ENCODE results near the gene MLXIP. TPM values are rescaled to one million over a fixed set of nuclear protein-coding genes. Genes with fewer than 3 reads are reported as not detected.

Gene MLXIP
- polyA plus RNA-seq, 2 donors: 8.2 to 18.0 TPM

- 81 to 85% methylated on average over 21 of the region's 21 CpGs for WGBS, 2 donors
- no peaks in the 10 kb centered on the region for H3K4me1 ChIP-seq (ENCODE audit: control insufficient read depth in 2 of 2, insufficient read depth in 2 of 2, low read length in 1 of 2)
- no peak overlapping the region for H3K4me3 ChIP-seq (ENCODE audit: low read depth in 1 of 2, low read length in 2 of 2)
- H3K27ac ChIP-seq (ENCODE audit: low read depth in 2 of 2, low read length in 1 of 2): no peak overlapping the region
- no peaks in the 10 kb centered on the region for H3K9me3 ChIP-seq (ENCODE audit: control insufficient read depth in 2 of 2, insufficient read depth in 1 of 2, low read depth in 1 of 2, low read length in 1 of 2)
- peaks cover 5 to 6% of the 10 kb centered on the region in 2 donors for H3K36me3 ChIP-seq (ENCODE audit: control insufficient read depth in 2 of 2, insufficient read depth in 2 of 2, low read length in 1 of 2)
- no peaks in the 10 kb centered on the region for H3K27me3 ChIP-seq (ENCODE audit: control insufficient read depth in 1 of 2, insufficient read depth in 2 of 2, low read length in 2 of 2)
Observed at GRCh38 chr12:122147514-122148290, 69.1 kb downstream of the MLXIP start.

GRCh38 chr12:122148657-122149056 lies 70.1 kb downstream of the MLXIP start:
- H3K4me1 ChIP-seq (ENCODE audit: control insufficient read depth in 2 of 2, insufficient read depth in 2 of 2, low read length in 1 of 2): no peaks in the 10 kb centered on the region
- 52 to 57% methylated on average over 6 of the region's 6 CpGs for WGBS, 2 donors
- no peaks in the 10 kb centered on the region for H3K36me3 ChIP-seq (ENCODE audit: control insufficient read depth in 2 of 2, insufficient read depth in 2 of 2, low read length in 1 of 2)
- no peak overlapping the region for H3K4me3 ChIP-seq (ENCODE audit: low read depth in 1 of 2, low read length in 2 of 2)
- H3K27me3 ChIP-seq (ENCODE audit: control insufficient read depth in 1 of 2, insufficient read depth in 2 of 2, low read length in 2 of 2): no peaks in the 10 kb centered on the region
- H3K27ac ChIP-seq (ENCODE audit: low read depth in 2 of 2, low read length in 1 of 2): no peak overlapping the region
- no peaks in the 10 kb centered on the region for H3K9me3 ChIP-seq (ENCODE audit: control insufficient read depth in 2 of 2, insufficient read depth in 1 of 2, low read depth in 1 of 2, low read length in 1 of 2)

- Histone ChIP-seq H3K27ac (ENCODE audit: low read depth in 2 of 2, low read length in 1 of 2) (no peak overlapping the region), H3K27me3 (ENCODE audit: control insufficient read depth in 1 of 2, insufficient read depth in 2 of 2, low read length in 2 of 2) (no peaks in the 10 kb centered on the region), H3K4me1 (ENCODE audit: control insufficient read depth in 2 of 2, insufficient read depth in 2 of 2, low read length in 1 of 2) (no peaks in the 10 kb centered on the region), H3K36me3 (ENCODE audit: control insufficient read depth in 2 of 2, insufficient read depth in 2 of 2, low read length in 1 of 2) (no peaks in the 10 kb centered on the region), H3K9me3 (ENCODE audit: control insufficient read depth in 2 of 2, insufficient read depth in 1 of 2, low read depth in 1 of 2, low read length in 1 of 2) (no peaks in the 10 kb centered on the region), H3K4me3 (ENCODE audit: low read depth in 1 of 2, low read length in 2 of 2) (no peak overlapping the region)
- WGBS, 2 donors: 72 to 75% methylated on average over 8 of the region's 8 CpGs
Observed at GRCh38 chr12:122150127-122150681, 71.6 kb downstream of the MLXIP start.

GRCh38 chr12:122152754-122153153 lies 74.2 kb downstream of the MLXIP start:
- 82 to 91% methylated on average over 9 of the region's 9 CpGs for WGBS, 2 donors
- Histone ChIP-seq H3K4me1 (ENCODE audit: control insufficient read depth in 2 of 2, insufficient read depth in 2 of 2, low read length in 1 of 2) (no peaks in the 10 kb centered on the region), H3K36me3 (ENCODE audit: control insufficient read depth in 2 of 2, insufficient read depth in 2 of 2, low read length in 1 of 2) (no peaks in the 10 kb centered on the region), H3K4me3 (ENCODE audit: low read depth in 1 of 2, low read length in 2 of 2) (no peak overlapping the region), H3K27me3 (ENCODE audit: control insufficient read depth in 1 of 2, insufficient read depth in 2 of 2, low read length in 2 of 2) (no peaks in the 10 kb centered on the region), H3K9me3 (ENCODE audit: control insufficient read depth in 2 of 2, insufficient read depth in 1 of 2, low read depth in 1 of 2, low read length in 1 of 2) (no peaks in the 10 kb centered on the region), H3K27ac (ENCODE audit: low read depth in 2 of 2, low read length in 1 of 2) (no peak overlapping the region)

GRCh38 chr12:122155705-122156104 lies 77.1 kb downstream of the MLXIP start:
- H3K27ac ChIP-seq (ENCODE audit: low read depth in 2 of 2, low read length in 1 of 2): no peak overlapping the region
- H3K36me3 ChIP-seq (ENCODE audit: control insufficient read depth in 2 of 2, insufficient read depth in 2 of 2, low read length in 1 of 2): no peaks in the 10 kb centered on the region
- 84 to 88% methylated on average over 10 of the region's 10 CpGs for WGBS, 2 donors
- no peaks in the 10 kb centered on the region for H3K4me1 ChIP-seq (ENCODE audit: control insufficient read depth in 2 of 2, insufficient read depth in 2 of 2, low read length in 1 of 2)
- no peaks in the 10 kb centered on the region for H3K27me3 ChIP-seq (ENCODE audit: control insufficient read depth in 1 of 2, insufficient read depth in 2 of 2, low read length in 2 of 2)
- no peak overlapping the region for H3K4me3 ChIP-seq (ENCODE audit: low read depth in 1 of 2, low read length in 2 of 2)
- H3K9me3 ChIP-seq (ENCODE audit: control insufficient read depth in 2 of 2, insufficient read depth in 1 of 2, low read depth in 1 of 2, low read length in 1 of 2): no peaks in the 10 kb centered on the region

GRCh38 chr12:122158700-122159285 lies 80.2 kb downstream of the MLXIP start:
- WGBS, 2 donors: 65 to 78% methylated on average over 7 of the region's 7 CpGs
- Histone ChIP-seq H3K9me3 (ENCODE audit: control insufficient read depth in 2 of 2, insufficient read depth in 1 of 2, low read depth in 1 of 2, low read length in 1 of 2) (no peaks in the 10 kb centered on the region), H3K4me3 (ENCODE audit: low read depth in 1 of 2, low read length in 2 of 2) (no peak overlapping the region), H3K36me3 (ENCODE audit: control insufficient read depth in 2 of 2, insufficient read depth in 2 of 2, low read length in 1 of 2) (no peaks in the 10 kb centered on the region), H3K27ac (ENCODE audit: low read depth in 2 of 2, low read length in 1 of 2) (no peak overlapping the region), H3K27me3 (ENCODE audit: control insufficient read depth in 1 of 2, insufficient read depth in 2 of 2, low read length in 2 of 2) (no peaks in the 10 kb centered on the region), H3K4me1 (ENCODE audit: control insufficient read depth in 2 of 2, insufficient read depth in 2 of 2, low read length in 1 of 2) (no peaks in the 10 kb centered on the region)

- Histone ChIP-seq H3K4me1 (ENCODE audit: control insufficient read depth in 2 of 2, insufficient read depth in 2 of 2, low read length in 1 of 2) (no peaks in the 10 kb centered on the region), H3K4me3 (ENCODE audit: low read depth in 1 of 2, low read length in 2 of 2) (no peak overlapping the region), H3K9me3 (ENCODE audit: control insufficient read depth in 2 of 2, insufficient read depth in 1 of 2, low read depth in 1 of 2, low read length in 1 of 2) (no peaks in the 10 kb centered on the region), H3K27me3 (ENCODE audit: control insufficient read depth in 1 of 2, insufficient read depth in 2 of 2, low read length in 2 of 2) (no peaks in the 10 kb centered on the region), H3K27ac (ENCODE audit: low read depth in 2 of 2, low read length in 1 of 2) (no peak overlapping the region), H3K36me3 (ENCODE audit: control insufficient read depth in 2 of 2, insufficient read depth in 2 of 2, low read length in 1 of 2) (no peaks in the 10 kb centered on the region)
- WGBS, 2 donors: 74 to 75% methylated on average over 4 of the region's 4 CpGs
Observed at GRCh38 chr12:122159882-122160281, 81.3 kb downstream of the MLXIP start.

- 85 to 87% methylated on average over 10 to 11 of the region's 11 CpGs for WGBS, 2 donors
- Histone ChIP-seq H3K36me3 (ENCODE audit: control insufficient read depth in 2 of 2, insufficient read depth in 2 of 2, low read length in 1 of 2) (no peaks in the 10 kb centered on the region), H3K9me3 (ENCODE audit: control insufficient read depth in 2 of 2, insufficient read depth in 1 of 2, low read depth in 1 of 2, low read length in 1 of 2) (no peaks in the 10 kb centered on the region), H3K4me3 (ENCODE audit: low read depth in 1 of 2, low read length in 2 of 2) (no peak overlapping the region), H3K27ac (ENCODE audit: low read depth in 2 of 2, low read length in 1 of 2) (no peak overlapping the region), H3K4me1 (ENCODE audit: control insufficient read depth in 2 of 2, insufficient read depth in 2 of 2, low read length in 1 of 2) (no peaks in the 10 kb centered on the region), H3K27me3 (ENCODE audit: control insufficient read depth in 1 of 2, insufficient read depth in 2 of 2, low read length in 2 of 2) (no peaks in the 10 kb centered on the region)
Observed at GRCh38 chr12:122160761-122161160, 82.2 kb downstream of the MLXIP start.

- Histone ChIP-seq H3K9me3 (ENCODE audit: control insufficient read depth in 2 of 2, insufficient read depth in 1 of 2, low read depth in 1 of 2, low read length in 1 of 2) (no peaks in the 10 kb centered on the region), H3K27me3 (ENCODE audit: control insufficient read depth in 1 of 2, insufficient read depth in 2 of 2, low read length in 2 of 2) (no peaks in the 10 kb centered on the region), H3K36me3 (ENCODE audit: control insufficient read depth in 2 of 2, insufficient read depth in 2 of 2, low read length in 1 of 2) (no peaks in the 10 kb centered on the region), H3K4me1 (ENCODE audit: control insufficient read depth in 2 of 2, insufficient read depth in 2 of 2, low read length in 1 of 2) (no peaks in the 10 kb centered on the region), H3K27ac (ENCODE audit: low read depth in 2 of 2, low read length in 1 of 2) (no peak overlapping the region), H3K4me3 (ENCODE audit: low read depth in 1 of 2, low read length in 2 of 2) (no peak overlapping the region)
- 71 to 74% methylated on average over 8 of the region's 8 CpGs for WGBS, 2 donors
Observed at GRCh38 chr12:122161682-122162081, 83.1 kb downstream of the MLXIP start.

All from esophagus (tissue), 2 donors.